ENCODE measurements around the gene DHX30. TPM values are rescaled to one million over a fixed set of nuclear protein-coding genes. Genes with fewer than 3 reads are reported as not detected.

Gene DHX30
- total RNA-seq, 1 donor from 2014 or later: 49.8 TPM

- no peak for TF ChIP-seq CTCF (IDR thresholded peaks at IDR 0.05; ENCODE audit: borderline replicate concordance)
- no peak overlapping the region for H3K27ac ChIP-seq (replicated peaks)
These were observed 50.0 kb downstream of the DHX30 start for GRCh38 chr3:47852604-47853602.

GRCh38 chr3:47854267-47854666 is 51.3 kb downstream of the DHX30 start:
- DNase-seq: no peak
- intact Hi-C loops (cut with micrococcal nuclease): no loop called here
- no peak overlapping the region for H3K4me3 ChIP-seq
- peaks cover 95% of the 10 kb centered on the region for H3K36me3 ChIP-seq
- H3K27ac ChIP-seq (replicated peaks): no peak overlapping the region
- H3K27me3 ChIP-seq (ENCODE audit: low read depth): no peaks in the 10 kb centered on the region
- H3K4me1 ChIP-seq: peaks cover 13% of the 10 kb centered on the region
- H3K9me3 ChIP-seq (replicated peaks): no peaks in the 10 kb centered on the region
- no peak for TF ChIP-seq CTCF (IDR thresholded peaks at IDR 0.05; ENCODE audit: borderline replicate concordance)

More at GRCh38 chr3:47852604-47853602, 50.0 kb downstream of the DHX30 start:
- Histone ChIP-seq H3K27me3 (ENCODE audit: low read depth) (no peaks in the 10 kb centered on the region), H3K4me3 (no peak overlapping the region), H3K9me3 (replicated peaks) (no peaks in the 10 kb centered on the region), H3K4me1 (peaks cover 13% of the 10 kb centered on the region), H3K36me3 (peaks cover 97% of the 10 kb centered on the region)
- no peak for DNase-seq
- intact Hi-C loops (cut with micrococcal nuclease): no loop called here

- H3K36me3 ChIP-seq: peaks cover 95% of the 10 kb centered on the region
- no peak for TF ChIP-seq CTCF (IDR thresholded peaks at IDR 0.05; ENCODE audit: borderline replicate concordance)
- peaks cover 13% of the 10 kb centered on the region for H3K4me1 ChIP-seq
- H3K27me3 ChIP-seq (ENCODE audit: low read depth): no peaks in the 10 kb centered on the region
- DNase-seq: no peak
- H3K27ac ChIP-seq (replicated peaks): peak overlapping the region; percentile 19
- no peaks in the 10 kb centered on the region for H3K9me3 ChIP-seq (replicated peaks)
- intact Hi-C loops (cut with micrococcal nuclease): no loop called here
- H3K4me3 ChIP-seq: no peak overlapping the region
These were observed 52.0 kb downstream of the DHX30 start for GRCh38 chr3:47854720-47855455.

- Histone ChIP-seq H3K27ac (replicated peaks) (peak overlapping the region; percentile 19), H3K4me1 (peaks cover 16% of the 10 kb centered on the region), H3K9me3 (replicated peaks) (no peaks in the 10 kb centered on the region), H3K36me3 (peaks cover 94% of the 10 kb centered on the region), H3K27me3 (ENCODE audit: low read depth) (no peaks in the 10 kb centered on the region), H3K4me3 (no peak overlapping the region)
- intact Hi-C loops (cut with micrococcal nuclease): no loop called here
- TF ChIP-seq CTCF (IDR thresholded peaks at IDR 0.05; ENCODE audit: borderline replicate concordance): no peak
- DNase-seq: no peak
These were observed 52.8 kb downstream of the DHX30 start for GRCh38 chr3:47855461-47856383.

- Histone ChIP-seq H3K4me1 (peaks cover 22% of the 10 kb centered on the region), H3K36me3 (peaks cover 92% of the 10 kb centered on the region), H3K27me3 (ENCODE audit: low read depth) (no peaks in the 10 kb centered on the region), H3K9me3 (replicated peaks) (no peaks in the 10 kb centered on the region), H3K27ac (replicated peaks) (peak overlapping the region; percentile 30), H3K4me3 (no peak overlapping the region)
- no peak for TF ChIP-seq CTCF (IDR thresholded peaks at IDR 0.05; ENCODE audit: borderline replicate concordance)
- intact Hi-C loops (cut with micrococcal nuclease): no loop called here
- DNase-seq: no peak
These were observed 53.7 kb downstream of the DHX30 start for GRCh38 chr3:47856669-47857068.

All from left ventricle myocardium inferior (tissue), 1 donor.